GM15510 (cell line): Measurements from ENCODE around the gene PLXNA4.

Source experiments
- POLR2A ChIP-seq: IDR thresholded peaks from 3 replicates; pipeline ENCODE4 v1.6.1; 2011; ENCODE audit warnings: borderline replicate concordance; ENCODE audit not compliant: insufficient read length; ENCODE audit errors: extremely low read depth

The PLXNA4 gene

GRCh38 chr7:132078891-132079735, 497.2 kb downstream of the PLXNA4 start:
- TF ChIP-seq POLR2A, result no peak

GRCh38 chr7:132077971-132078685, 498.1 kb downstream of the PLXNA4 start:
- TF ChIP-seq POLR2A, result no peak

- TF ChIP-seq POLR2A, result no peak
Measured at GRCh38 chr7:132076301-132077035, 499.8 kb downstream of the PLXNA4 start.

GRCh38 chr7:132075515-132075914, 500.8 kb downstream of the PLXNA4 start:
- no peak for TF ChIP-seq POLR2A

GRCh38 chr7:132073920-132074589, 502.2 kb downstream of the PLXNA4 start:
- no peak for TF ChIP-seq POLR2A
